ENCODE data around the gene NTSR1.

DNA sequence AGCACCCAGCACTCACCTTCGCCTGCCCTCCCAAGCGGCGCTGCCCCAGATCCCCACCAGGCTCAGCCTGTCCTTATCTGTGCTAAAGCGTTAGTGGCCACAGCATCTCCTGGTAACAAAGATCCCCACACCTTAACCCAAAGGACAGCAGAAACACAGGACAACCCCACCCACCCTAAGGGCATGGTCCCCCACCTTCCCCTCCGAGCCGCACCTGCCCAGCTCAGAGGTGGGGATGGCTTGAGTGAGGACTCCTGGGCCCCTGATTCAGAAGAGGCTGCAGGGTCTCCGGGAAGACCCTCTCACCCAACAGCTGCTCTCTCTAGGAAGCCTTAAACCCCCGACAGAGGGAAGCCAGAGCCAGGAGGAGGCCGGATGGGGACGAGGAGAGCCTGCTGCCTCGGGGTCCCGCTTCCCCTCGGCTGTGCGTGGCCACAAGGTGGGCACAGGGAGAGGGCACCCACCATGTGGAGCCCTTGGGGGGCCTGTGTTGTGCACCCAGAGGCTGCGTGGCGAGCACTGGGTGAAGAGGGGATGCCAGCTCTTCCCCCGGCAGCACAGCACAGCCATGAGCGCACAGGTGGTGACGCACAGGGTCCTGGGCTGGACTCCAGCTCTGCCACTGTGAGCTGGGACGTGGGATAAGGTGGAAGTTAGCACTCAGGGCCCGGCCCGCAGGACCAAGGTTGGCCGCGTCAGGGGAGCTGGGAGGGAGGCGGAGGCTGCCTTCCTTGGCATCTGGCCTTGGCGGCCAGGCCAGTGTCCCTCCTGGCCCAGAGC lies 55.7 kb downstream of the NTSR1 start:
- TF ChIP-seq, protein P1, sequence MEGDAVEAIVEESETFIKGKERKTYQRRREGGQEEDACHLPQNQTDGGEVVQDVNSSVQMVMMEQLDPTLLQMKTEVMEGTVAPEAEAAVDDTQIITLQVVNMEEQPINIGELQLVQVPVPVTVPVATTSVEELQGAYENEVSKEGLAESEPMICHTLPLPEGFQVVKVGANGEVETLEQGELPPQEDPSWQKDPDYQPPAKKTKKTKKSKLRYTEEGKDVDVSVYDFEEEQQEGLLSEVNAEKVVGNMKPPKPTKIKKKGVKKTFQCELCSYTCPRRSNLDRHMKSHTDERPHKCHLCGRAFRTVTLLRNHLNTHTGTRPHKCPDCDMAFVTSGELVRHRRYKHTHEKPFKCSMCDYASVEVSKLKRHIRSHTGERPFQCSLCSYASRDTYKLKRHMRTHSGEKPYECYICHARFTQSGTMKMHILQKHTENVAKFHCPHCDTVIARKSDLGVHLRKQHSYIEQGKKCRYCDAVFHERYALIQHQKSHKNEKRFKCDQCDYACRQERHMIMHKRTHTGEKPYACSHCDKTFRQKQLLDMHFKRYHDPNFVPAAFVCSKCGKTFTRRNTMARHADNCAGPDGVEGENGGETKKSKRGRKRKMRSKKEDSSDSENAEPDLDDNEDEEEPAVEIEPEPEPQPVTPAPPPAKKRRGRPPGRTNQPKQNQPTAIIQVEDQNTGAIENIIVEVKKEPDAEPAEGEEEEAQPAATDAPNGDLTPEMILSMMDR (IDR thresholded peaks at IDR 0.05; ENCODE audit: low read depth, low read length) = no peak
- TF ChIP-seq EZH2phosphoT487 (IDR thresholded peaks at IDR 0.05; ENCODE audit: low read depth) = no peak

Data from OCI-LY3 (cell line).